Lower leg skin (tissue), 3 donors: ENCODE results near the gene DGKK.

ENCODE experiments used
- CTCF ChIP-seq, 3 donors: fragments of 450-650 bp; IDR thresholded peaks; one replicate each; pipeline ENCODE4 v1.5.1; 2016; ENCODE audit warnings: antibody characterized with exemption in 3 of 3, mild to moderate bottlenecking in 3 of 3, moderate library complexity in 2 of 3
- POLR2A ChIP-seq, 2 donors: fragments of 450-650 bp; IDR thresholded peaks; one replicate each; pipeline ENCODE4 v1.6.1; 2016 to 2017; ENCODE audit warnings: antibody characterized with exemption in 2 of 2, mild to moderate bottlenecking in 1 of 2, moderate library complexity in 1 of 2

GRCh38 chrX:50514811-50515210, 44.2 kb upstream of the DGKK start:
- TF ChIP-seq CTCF (IDR thresholded peaks at IDR 0.05), result no peak
- no peak for TF ChIP-seq POLR2A (IDR thresholded peaks at IDR 0.05)
